Progenitor cell of endocrine pancreas (in vitro differentiated cells): ENCODE results near the gene SRGAP2C. TPM values are rescaled to one million over a fixed set of nuclear protein-coding genes. Genes with fewer than 3 reads are reported as not detected.
"Not testable (repeated sequence)": the region's sequence is repeated elsewhere in the genome, so short reads cannot be mapped to it uniquely, and the experiment has no call there.

Source experiments
- DNase-seq: peaks from one replicate; pipeline ENCODE4 v3.0.0; 2021; ENCODE audit warnings: low spot score; ENCODE audit not compliant: unreplicated experiment
- H3K27ac Mint-ChIP-seq: 2 replicates; pipeline ENCODE4 v1.8.0; 2021; ENCODE audit warnings: mild to moderate bottlenecking, moderate library complexity, mixed read lengths
- H3K27me3 Mint-ChIP-seq: 2 replicates; pipeline ENCODE4 v1.8.0; 2021; ENCODE audit warnings: mixed read lengths
- H3K36me3 Mint-ChIP-seq: 2 replicates; pipeline ENCODE4 v1.8.0; 2022; ENCODE audit warnings: mixed read lengths; ENCODE audit not compliant: insufficient read depth
- H3K4me1 Mint-ChIP-seq: 2 replicates; pipeline ENCODE4 v1.8.0; 2021; ENCODE audit warnings: low read depth, mixed read lengths
- H3K4me3 Mint-ChIP-seq: 2 replicates; pipeline ENCODE4 v1.8.0; 2021; ENCODE audit warnings: low read depth, mild to moderate bottlenecking, moderate library complexity, mixed read lengths
- H3K9me3 Mint-ChIP-seq: 2 replicates; pipeline ENCODE4 v1.8.0; 2021; ENCODE audit warnings: low read depth, mixed read lengths
- total RNA-seq: library from RNA; stranded (reverse); gene quantifications from 2 replicates; pipeline ENCODE4 v1.2.1, GENCODE V29; 2021

The SRGAP2C gene
- total RNA-seq, 1 donor from 2014 or later = 14.4 TPM

- not testable (repeated sequence) for DNase-seq, H3K9me3 Mint-ChIP-seq, H3K4me3 Mint-ChIP-seq, H3K36me3 Mint-ChIP-seq, H3K4me1 Mint-ChIP-seq, H3K27me3 Mint-ChIP-seq, H3K27ac Mint-ChIP-seq
Measured at GRCh38 chr1:121280699-121281317, 96.0 kb downstream of the SRGAP2C start.

- H3K9me3 Mint-ChIP-seq, H3K4me1 Mint-ChIP-seq, H3K27me3 Mint-ChIP-seq, DNase-seq, H3K27ac Mint-ChIP-seq, H3K36me3 Mint-ChIP-seq, H3K4me3 Mint-ChIP-seq: not testable (repeated sequence)
Measured at GRCh38 chr1:121281480-121281879, 96.7 kb downstream of the SRGAP2C start.

GRCh38 chr1:121283587-121284180 is 98.9 kb downstream of the SRGAP2C start:
- H3K4me3 Mint-ChIP-seq, H3K9me3 Mint-ChIP-seq, DNase-seq, H3K27ac Mint-ChIP-seq, H3K36me3 Mint-ChIP-seq, H3K27me3 Mint-ChIP-seq, H3K4me1 Mint-ChIP-seq: not testable (repeated sequence)

GRCh38 chr1:121292590-121292989 is 107.8 kb downstream of the SRGAP2C start:
- H3K36me3 Mint-ChIP-seq, DNase-seq, H3K27me3 Mint-ChIP-seq, H3K4me1 Mint-ChIP-seq, H3K4me3 Mint-ChIP-seq, H3K9me3 Mint-ChIP-seq, H3K27ac Mint-ChIP-seq: not testable (repeated sequence)

GRCh38 chr1:121293263-121294204 is 108.8 kb downstream of the SRGAP2C start:
- H3K9me3 Mint-ChIP-seq, H3K27ac Mint-ChIP-seq, DNase-seq, H3K4me1 Mint-ChIP-seq, H3K36me3 Mint-ChIP-seq, H3K27me3 Mint-ChIP-seq, H3K4me3 Mint-ChIP-seq: not testable (repeated sequence)

GRCh38 chr1:121294205-121294570 is 109.4 kb downstream of the SRGAP2C start:
- not testable (repeated sequence) for H3K27me3 Mint-ChIP-seq, H3K4me1 Mint-ChIP-seq, DNase-seq, H3K9me3 Mint-ChIP-seq, H3K27ac Mint-ChIP-seq, H3K36me3 Mint-ChIP-seq, H3K4me3 Mint-ChIP-seq

- H3K4me1 Mint-ChIP-seq, H3K4me3 Mint-ChIP-seq, H3K27ac Mint-ChIP-seq, H3K36me3 Mint-ChIP-seq, H3K9me3 Mint-ChIP-seq, DNase-seq, H3K27me3 Mint-ChIP-seq: not testable (repeated sequence)
Measured at GRCh38 chr1:121296563-121296962, 111.8 kb downstream of the SRGAP2C start.

- H3K4me1 Mint-ChIP-seq, H3K27me3 Mint-ChIP-seq, H3K27ac Mint-ChIP-seq, H3K9me3 Mint-ChIP-seq, DNase-seq, H3K4me3 Mint-ChIP-seq, H3K36me3 Mint-ChIP-seq: not testable (repeated sequence)
Measured at GRCh38 chr1:121298529-121298928, 113.8 kb downstream of the SRGAP2C start.

GRCh38 chr1:121299514-121300149 is 114.9 kb downstream of the SRGAP2C start:
- not testable (repeated sequence) for H3K36me3 Mint-ChIP-seq, H3K27ac Mint-ChIP-seq, H3K4me1 Mint-ChIP-seq, H3K27me3 Mint-ChIP-seq, H3K4me3 Mint-ChIP-seq, H3K9me3 Mint-ChIP-seq, DNase-seq

- not testable (repeated sequence) for H3K36me3 Mint-ChIP-seq, H3K27ac Mint-ChIP-seq, H3K4me1 Mint-ChIP-seq, H3K9me3 Mint-ChIP-seq, H3K4me3 Mint-ChIP-seq, DNase-seq, H3K27me3 Mint-ChIP-seq
Measured at GRCh38 chr1:121301876-121302275, 117.1 kb downstream of the SRGAP2C start.

GRCh38 chr1:121307759-121308158 is 123.0 kb downstream of the SRGAP2C start:
- not testable (repeated sequence) for H3K9me3 Mint-ChIP-seq, H3K4me3 Mint-ChIP-seq, H3K27me3 Mint-ChIP-seq

GRCh38 chr1:121315509-121315908 is 130.7 kb downstream of the SRGAP2C start:
- H3K9me3 Mint-ChIP-seq, H3K36me3 Mint-ChIP-seq, H3K27ac Mint-ChIP-seq, DNase-seq, H3K4me1 Mint-ChIP-seq, H3K27me3 Mint-ChIP-seq, H3K4me3 Mint-ChIP-seq: not testable (repeated sequence)

More at GRCh38 chr1:121307759-121308158, 123.0 kb downstream of the SRGAP2C start:
- H3K4me1 Mint-ChIP-seq, DNase-seq, H3K27ac Mint-ChIP-seq, H3K36me3 Mint-ChIP-seq: not testable (repeated sequence)

GRCh38 chr1:121316081-121316480 is 131.3 kb downstream of the SRGAP2C start:
- not testable (repeated sequence) for H3K4me1 Mint-ChIP-seq, H3K27me3 Mint-ChIP-seq, H3K27ac Mint-ChIP-seq, H3K9me3 Mint-ChIP-seq, DNase-seq, H3K36me3 Mint-ChIP-seq, H3K4me3 Mint-ChIP-seq
